ENCODE results near the gene MAVS. TPM values are rescaled to one million over a fixed set of nuclear protein-coding genes. Genes with fewer than 3 reads are reported as not detected.

MAVS gene
- total RNA-seq, 2 experiments from 2014 or later = 14.8 to 16.0 TPM

DNA sequence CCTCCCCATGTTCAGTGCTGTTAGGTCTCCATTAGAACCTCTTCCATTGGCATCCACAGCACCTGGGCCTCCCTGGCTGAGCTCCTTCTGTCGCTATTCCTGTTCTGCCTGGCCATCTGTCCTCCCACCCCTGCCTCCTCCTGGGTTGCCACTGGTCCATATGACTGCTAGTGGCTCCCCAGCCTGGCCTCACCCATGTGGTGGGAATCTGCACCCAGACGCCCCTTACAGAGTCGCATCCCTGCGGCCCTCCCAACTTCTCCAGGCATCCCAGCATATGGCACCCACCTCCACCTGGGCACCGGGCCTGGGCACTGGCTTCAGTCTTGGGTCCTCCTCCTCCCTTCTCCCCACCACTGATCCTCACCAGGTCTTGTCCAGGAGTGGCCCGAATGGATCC lies 42.8 kb upstream of the MAVS start:
- CTCF ChIA-PET = no interaction called here
- Mint-ChIP-seq H3K27ac (peak overlapping the region; percentile 73), H3K4me1 (ENCODE audit: low read depth) (peaks cover 48% of the 10 kb centered on the region), H3K9me3 (no peaks in the 10 kb centered on the region), H3K27me3 (ENCODE audit: low read depth) (no peaks in the 10 kb centered on the region), H3K4me3 (no peak overlapping the region), H3K36me3 (ENCODE audit: low read depth) (peaks cover 52% of the 10 kb centered on the region)
- no peak for DNase-seq
- intact Hi-C loops (cut with micrococcal nuclease) = no loop called here

DNA sequence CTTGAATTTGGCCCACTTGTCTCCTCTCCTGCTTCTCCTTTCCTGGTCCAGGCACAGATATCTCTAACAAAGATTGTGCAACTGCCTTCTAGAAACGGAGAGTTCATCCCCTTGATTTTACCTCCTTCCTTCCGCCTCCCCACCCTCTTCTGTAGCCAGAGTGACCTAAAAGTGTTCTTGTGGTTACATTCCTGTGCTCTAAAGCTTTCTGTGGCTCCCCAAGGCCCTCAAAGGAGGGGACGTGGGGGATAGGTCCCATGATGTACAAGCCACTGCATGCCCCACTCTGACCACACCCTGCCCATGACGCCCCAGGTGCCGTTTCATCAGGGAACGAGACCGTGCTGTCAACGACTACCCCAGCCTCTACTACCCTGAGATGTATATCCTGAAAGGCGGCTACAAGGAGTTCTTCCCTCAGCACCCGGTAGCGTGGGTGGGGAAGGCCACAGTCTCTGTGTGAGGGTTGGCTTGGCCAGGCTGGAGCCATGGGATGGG lies 42.3 kb upstream of the MAVS start:
- intact Hi-C loops (cut with micrococcal nuclease) = no loop called here
- peak overlapping the region; percentile 73 for H3K27ac Mint-ChIP-seq

DNA sequence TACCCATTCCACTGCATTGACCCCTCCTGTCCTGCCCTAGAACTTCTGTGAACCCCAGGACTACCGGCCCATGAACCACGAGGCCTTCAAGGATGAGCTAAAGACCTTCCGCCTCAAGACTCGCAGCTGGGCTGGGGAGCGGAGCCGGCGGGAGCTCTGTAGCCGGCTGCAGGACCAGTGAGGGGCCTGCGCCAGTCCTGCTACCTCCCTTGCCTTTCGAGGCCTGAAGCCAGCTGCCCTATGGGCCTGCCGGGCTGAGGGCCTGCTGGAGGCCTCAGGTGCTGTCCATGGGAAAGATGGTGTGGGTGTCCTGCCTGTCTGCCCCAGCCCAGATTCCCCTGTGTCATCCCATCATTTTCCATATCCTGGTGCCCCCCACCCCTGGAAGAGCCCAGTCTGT lies 41.9 kb upstream of the MAVS start:
- CTCF ChIA-PET = interaction anchor here (0.6 kb wide), 1 partner anchor 17 kb away, joined by 3 read pairs; no protein-coding TSS in a partner anchor
- Mint-ChIP-seq H3K27ac (no peak overlapping the region), H3K27me3 (ENCODE audit: low read depth) (no peaks in the 10 kb centered on the region), H3K9me3 (no peaks in the 10 kb centered on the region), H3K36me3 (ENCODE audit: low read depth) (peaks cover 49% of the 10 kb centered on the region), H3K4me3 (no peak overlapping the region), H3K4me1 (ENCODE audit: low read depth) (peaks cover 39% of the 10 kb centered on the region)
- intact Hi-C loops (cut with micrococcal nuclease) = no loop called here
- DNase-seq = no peak

More for the DNA sequence above, 42.3 kb upstream of the MAVS start:
- Mint-ChIP-seq H3K9me3 (no peaks in the 10 kb centered on the region), H3K4me3 (no peak overlapping the region), H3K4me1 (ENCODE audit: low read depth) (peaks cover 44% of the 10 kb centered on the region), H3K36me3 (ENCODE audit: low read depth) (peaks cover 49% of the 10 kb centered on the region), H3K27me3 (ENCODE audit: low read depth) (no peaks in the 10 kb centered on the region)
- DNase-seq = no peak
- CTCF ChIA-PET = interaction anchor here (0.6 kb wide), 1 partner anchor 16 kb away, joined by 3 read pairs; no protein-coding TSS in a partner anchor

DNA sequence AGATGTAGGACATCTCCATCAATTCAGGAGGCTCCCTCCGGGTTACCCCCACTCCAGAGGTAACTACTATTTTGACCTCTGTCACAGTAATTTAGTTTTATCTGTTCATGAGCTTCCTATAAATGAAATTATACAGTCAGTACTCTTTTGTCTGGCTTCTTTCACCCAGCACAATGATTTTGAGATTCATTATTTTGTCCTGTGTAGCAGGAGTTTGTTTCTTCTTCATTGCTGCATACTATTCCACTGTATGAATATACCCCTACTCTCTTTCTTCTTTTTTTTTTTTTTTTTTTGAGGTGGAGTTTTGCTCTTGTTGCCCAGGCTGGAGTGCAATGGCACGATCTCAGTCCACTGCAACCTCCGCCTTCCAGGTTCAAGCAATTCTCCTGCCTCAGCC lies 38.1 kb upstream of the MAVS start:
- H3K36me3 Mint-ChIP-seq (ENCODE audit: low read depth) = peaks cover 22% of the 10 kb centered on the region
- H3K4me3 Mint-ChIP-seq = no peak overlapping the region
- H3K27me3 Mint-ChIP-seq (ENCODE audit: low read depth) = no peaks in the 10 kb centered on the region
- no peak overlapping the region for H3K27ac Mint-ChIP-seq
- CTCF ChIA-PET = interaction anchor here (1.1 kb wide), 1 partner anchor 9 kb away, joined by 3 read pairs; no protein-coding TSS in a partner anchor
- H3K4me1 Mint-ChIP-seq (ENCODE audit: low read depth) = peaks cover 53% of the 10 kb centered on the region
- no peaks in the 10 kb centered on the region for H3K9me3 Mint-ChIP-seq
- DNase-seq = no peak
- intact Hi-C loops (cut with micrococcal nuclease) = no loop called here

DNA sequence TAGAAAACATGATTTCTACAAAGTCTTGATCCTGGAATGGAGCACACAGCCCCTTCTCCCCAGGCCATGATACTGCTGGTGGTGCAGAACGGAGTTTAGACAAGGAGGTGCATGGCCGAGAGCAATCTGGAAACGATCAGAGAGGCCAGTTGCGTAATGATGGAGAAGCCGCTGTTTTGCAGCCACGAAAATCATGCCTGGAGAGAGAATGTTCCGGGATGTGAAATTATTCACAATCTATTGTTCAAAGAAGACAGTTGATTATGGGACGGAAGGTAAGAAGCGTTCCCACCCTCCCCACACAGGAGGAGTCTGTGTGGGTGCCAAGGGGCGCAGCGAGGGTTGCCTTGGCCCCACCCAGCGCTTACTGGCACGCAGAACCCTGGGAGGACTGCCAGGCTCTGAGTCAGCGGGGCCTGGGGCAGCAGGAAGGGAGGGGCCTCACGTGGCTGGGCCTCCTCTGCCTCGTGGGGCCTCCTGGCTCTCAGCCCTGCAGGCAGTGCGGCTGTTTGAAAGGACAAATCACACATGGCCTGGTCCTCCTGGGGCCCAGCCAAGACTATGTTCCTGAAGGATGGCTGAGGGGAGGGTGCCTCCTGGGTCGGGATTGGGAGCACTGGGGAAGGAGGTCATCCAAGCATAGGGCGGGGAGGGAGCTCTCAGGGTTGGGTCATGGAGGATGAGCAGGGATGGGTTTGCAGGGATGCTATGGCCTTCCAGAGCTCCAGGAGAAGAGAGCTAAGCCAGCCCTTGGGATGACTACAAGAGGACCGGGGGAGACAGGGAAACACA lies 35.0 kb upstream of the MAVS start:
- peak; percentile 97 for DNase-seq
- Mint-ChIP-seq H3K4me1 (ENCODE audit: low read depth) (peaks cover 70% of the 10 kb centered on the region), H3K27me3 (ENCODE audit: low read depth) (no peaks in the 10 kb centered on the region), H3K27ac (peak overlapping the region; percentile 97), H3K9me3 (no peaks in the 10 kb centered on the region), H3K4me3 (peak overlapping the region; percentile 86), H3K36me3 (ENCODE audit: low read depth) (peaks cover 5% of the 10 kb centered on the region)
- CTCF ChIA-PET = interaction anchor here (0.6 to 3.0 kb wide), 6 partner anchors 9 to 44 kb away, joined by 3 to 26 read pairs (median 6); partner anchors contain the start of genes ADISSP, AP5S1 and CENPB
- intact Hi-C loops (cut with micrococcal nuclease) = loop anchor here (1.0 to 2.0 kb wide), 5 partner anchors 9 to 939 kb away; partner anchors contain the start of genes ADISSP, AP5S1, CDC25B and PANK2

DNA sequence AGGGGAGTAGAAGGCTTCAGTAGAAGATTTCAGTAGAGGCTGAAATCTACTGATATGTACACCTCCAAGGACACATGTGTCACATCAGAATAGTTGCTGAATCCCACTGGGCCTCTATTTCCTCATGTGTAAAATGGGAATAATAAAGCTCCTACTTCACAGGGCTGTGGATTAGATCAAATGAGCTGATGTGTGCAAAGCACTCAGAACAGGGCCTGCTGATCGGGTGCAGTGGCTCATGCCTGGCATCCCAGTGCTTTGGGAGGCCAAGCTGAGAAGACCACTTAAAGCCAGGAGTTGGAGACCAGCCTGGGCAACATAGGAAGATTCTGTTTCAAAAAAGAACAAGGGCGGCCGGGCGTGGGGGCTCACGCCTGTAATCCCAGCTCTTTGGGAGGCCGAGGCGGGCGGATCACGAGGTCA lies 34.4 kb upstream of the MAVS start:
- CTCF ChIA-PET = interaction anchor here (0.6 to 3.0 kb wide), 6 partner anchors 8 to 371 kb away, joined by 3 to 26 read pairs (median 4); partner anchors contain the start of genes ADISSP, AP5S1 and CENPB
- Mint-ChIP-seq H3K4me1 (ENCODE audit: low read depth) (peaks cover 64% of the 10 kb centered on the region), H3K27ac (peak overlapping the region; percentile 97), H3K4me3 (peak overlapping the region; percentile 86), H3K36me3 (ENCODE audit: low read depth) (no peaks in the 10 kb centered on the region), H3K27me3 (ENCODE audit: low read depth) (no peaks in the 10 kb centered on the region), H3K9me3 (no peaks in the 10 kb centered on the region)
- no peak for DNase-seq
- intact Hi-C loops (cut with micrococcal nuclease) = loop anchor here (2.0 kb wide), 1 partner anchor 939 kb away; the partner anchor contains the start of gene PTPRA

DNA sequence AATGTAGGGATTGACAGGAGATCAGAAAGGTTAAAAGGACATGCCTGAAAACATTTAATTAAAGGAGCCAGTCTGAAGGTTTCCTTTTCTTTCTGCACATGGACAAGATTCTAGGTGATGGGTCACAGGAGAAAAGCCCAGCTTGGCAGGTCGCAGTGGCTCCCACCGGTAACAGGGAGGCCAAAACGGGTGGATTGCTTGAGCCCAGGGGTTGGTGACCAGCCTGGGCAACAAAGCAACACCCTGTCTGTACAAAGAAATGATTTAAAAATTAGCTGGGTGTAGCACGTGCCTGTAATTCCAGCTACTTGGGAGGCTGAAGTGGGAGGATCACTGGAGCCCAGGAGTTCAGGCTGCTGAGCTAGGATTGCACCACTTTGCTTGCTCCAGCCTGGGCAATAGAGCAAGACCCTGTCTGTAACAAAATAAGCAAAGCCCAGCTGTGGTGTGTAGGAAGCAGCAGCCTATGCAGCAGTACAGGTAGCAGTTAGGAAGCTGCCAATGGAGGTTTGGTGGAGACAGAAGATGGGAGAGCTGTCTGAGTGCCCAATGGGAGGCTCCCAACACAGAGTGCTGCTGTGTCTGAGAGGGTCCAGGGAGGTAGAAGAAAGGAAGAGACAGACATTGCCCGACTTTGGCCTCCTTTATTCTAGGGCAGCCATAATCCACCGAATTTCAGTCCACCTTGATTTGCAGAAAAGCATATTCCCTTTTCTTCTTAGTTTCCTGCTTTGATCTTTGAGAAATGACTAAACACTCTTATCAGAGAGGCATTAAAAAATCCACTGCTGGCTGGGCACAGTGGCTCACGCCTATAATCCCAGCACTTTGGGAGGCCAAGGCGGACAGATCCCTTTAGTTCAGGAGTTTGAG lies 33.4 kb upstream of the MAVS start:
- intact Hi-C loops (cut with micrococcal nuclease) = loop anchor here (2.0 kb wide), 1 partner anchor 940 kb away; the partner anchor contains the start of gene PTPRA
- CTCF ChIA-PET = interaction anchor here (0.6 to 3.0 kb wide), 8 partner anchors 12 to 272 kb away, joined by 3 to 26 read pairs (median 4); partner anchors contain the start of genes ADISSP and CENPB
- H3K27me3 Mint-ChIP-seq (ENCODE audit: low read depth) = no peaks in the 10 kb centered on the region
- DNase-seq = no peak
- no peak overlapping the region for H3K4me3 Mint-ChIP-seq
- peaks cover 58% of the 10 kb centered on the region for H3K4me1 Mint-ChIP-seq (ENCODE audit: low read depth)
- H3K27ac Mint-ChIP-seq = peak overlapping the region; percentile 58
- H3K36me3 Mint-ChIP-seq (ENCODE audit: low read depth) = no peaks in the 10 kb centered on the region
- no peaks in the 10 kb centered on the region for H3K9me3 Mint-ChIP-seq

DNA sequence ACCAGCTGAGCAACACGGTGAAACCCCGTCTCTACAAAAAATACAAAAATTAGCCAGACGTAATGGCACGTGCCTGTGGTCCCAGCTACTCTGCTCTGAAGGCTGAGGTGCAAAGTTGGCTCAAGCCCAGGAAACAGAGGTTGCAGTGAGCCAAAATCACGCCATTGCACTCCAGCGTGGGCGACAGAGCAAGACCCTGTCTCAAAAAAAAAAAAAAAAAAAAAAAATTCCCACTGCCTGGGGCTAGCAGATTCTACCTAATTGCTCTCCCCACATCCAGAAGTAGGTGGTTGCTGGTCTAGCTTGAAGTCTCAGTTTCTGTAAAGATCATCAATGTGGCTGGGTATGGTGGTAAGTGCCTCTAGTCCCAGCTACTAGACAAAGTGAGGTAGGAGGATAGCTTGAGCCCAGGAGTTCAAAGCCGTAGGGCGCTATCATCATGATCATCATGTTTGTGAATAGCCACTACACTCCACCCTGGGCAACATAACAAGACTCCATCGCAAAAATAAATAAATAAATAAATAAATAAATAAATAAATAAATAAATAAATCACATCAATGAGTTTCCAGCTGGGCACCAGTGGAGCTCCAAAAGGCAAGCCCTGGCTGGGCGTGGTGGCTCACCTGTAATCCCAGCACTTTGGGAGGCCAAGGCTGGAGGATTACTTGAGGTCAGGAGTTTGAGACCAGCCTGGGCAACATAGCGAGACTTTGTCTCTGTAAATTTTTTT lies 32.6 kb upstream of the MAVS start:
- peak; percentile 54 for DNase-seq
- CTCF ChIA-PET = interaction anchor here (0.6 to 3.0 kb wide), 8 partner anchors 13 to 271 kb away, joined by 3 to 26 read pairs (median 4); partner anchors contain the start of genes ADISSP and CENPB
- intact Hi-C loops (cut with micrococcal nuclease) = loop anchor here (2.0 kb wide), 1 partner anchor 941 kb away; the partner anchor contains the start of gene PTPRA
- Mint-ChIP-seq H3K4me3 (no peak overlapping the region), H3K9me3 (no peaks in the 10 kb centered on the region), H3K4me1 (ENCODE audit: low read depth) (peaks cover 59% of the 10 kb centered on the region), H3K36me3 (ENCODE audit: low read depth) (no peaks in the 10 kb centered on the region), H3K27me3 (ENCODE audit: low read depth) (no peaks in the 10 kb centered on the region), H3K27ac (peak overlapping the region; percentile 53)

DNA sequence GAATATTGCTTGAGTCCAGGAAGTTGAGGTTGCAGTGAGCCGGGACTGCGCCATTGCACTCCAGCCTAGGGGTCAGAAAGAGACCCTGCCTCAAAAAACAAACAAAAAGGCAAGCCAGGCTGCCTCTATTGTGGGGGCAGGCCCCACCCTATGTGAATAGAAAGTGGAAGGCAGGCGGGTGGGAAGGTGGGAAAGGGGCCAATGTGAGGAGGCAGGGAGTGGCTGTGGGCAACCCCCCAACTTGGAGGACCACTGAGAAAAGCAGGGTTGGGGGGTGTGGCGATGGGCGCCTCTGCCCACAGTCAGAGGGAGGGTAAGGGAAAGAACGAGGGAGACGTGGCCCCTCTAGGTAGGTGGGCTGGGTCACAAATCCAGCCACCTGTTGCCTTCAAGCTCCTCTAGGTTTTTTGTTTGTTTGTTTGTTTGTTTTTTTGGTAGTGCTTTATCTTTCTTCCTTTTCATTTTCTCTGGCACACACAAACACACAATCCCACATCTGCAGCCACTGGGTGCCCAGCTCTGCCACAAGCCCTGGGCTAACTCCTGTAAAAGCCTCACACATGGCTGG lies 31.6 kb upstream of the MAVS start:
- Mint-ChIP-seq H3K4me3 (no peak overlapping the region), H3K27me3 (ENCODE audit: low read depth) (no peaks in the 10 kb centered on the region), H3K4me1 (ENCODE audit: low read depth) (peaks cover 65% of the 10 kb centered on the region), H3K27ac (peak overlapping the region; percentile 41), H3K9me3 (no peaks in the 10 kb centered on the region), H3K36me3 (ENCODE audit: low read depth) (no peaks in the 10 kb centered on the region)
- no peak for DNase-seq
- CTCF ChIA-PET = interaction anchor here (0.6 to 1.4 kb wide), 4 partner anchors 14 to 197 kb away, joined by 3 to 5 read pairs (median 4); no protein-coding TSS in a partner anchor
- intact Hi-C loops (cut with micrococcal nuclease) = no loop called here

DNA sequence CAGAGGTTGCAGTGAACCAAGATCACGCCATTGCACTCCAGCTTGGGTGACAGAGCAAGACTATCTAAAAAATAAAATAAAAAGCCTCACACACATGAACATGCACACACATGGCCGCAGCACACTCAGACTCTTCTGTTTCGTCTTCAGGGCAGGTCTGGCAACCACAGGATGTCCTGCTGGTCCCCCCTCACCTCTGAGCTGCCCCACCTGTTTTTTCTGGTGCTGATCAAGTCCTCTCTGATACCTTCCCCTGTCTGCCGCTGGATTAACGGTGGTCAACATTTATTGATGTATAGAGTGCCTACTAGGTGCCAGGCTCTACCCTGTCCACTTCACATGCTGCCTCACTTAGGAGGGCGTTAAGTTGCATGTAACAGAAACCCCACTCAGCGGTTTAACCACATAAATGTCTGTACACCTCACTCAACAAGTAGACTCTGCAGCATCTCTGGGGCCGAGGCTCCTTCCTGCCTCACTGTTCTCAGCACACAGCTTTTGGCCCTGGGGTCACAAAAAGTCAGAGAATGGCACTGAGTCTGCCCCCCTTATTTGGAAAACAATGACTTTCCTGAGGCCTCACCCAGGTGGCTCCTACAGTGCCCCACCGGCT lies 30.8 kb upstream of the MAVS start:
- H3K4me1 Mint-ChIP-seq (ENCODE audit: low read depth) = peaks cover 58% of the 10 kb centered on the region
- CTCF ChIA-PET = interaction anchor here (1.0 to 1.8 kb wide), 3 partner anchors 20 to 31 kb away, joined by 3 to 4 read pairs (median 3); partner anchors contain the start of gene CENPB
- H3K4me3 Mint-ChIP-seq = no peak overlapping the region
- no peaks in the 10 kb centered on the region for H3K9me3 Mint-ChIP-seq
- H3K27me3 Mint-ChIP-seq (ENCODE audit: low read depth) = no peaks in the 10 kb centered on the region
- peak; percentile 45 for DNase-seq
- H3K27ac Mint-ChIP-seq = peak overlapping the region; percentile 2
- intact Hi-C loops (cut with micrococcal nuclease) = no loop called here
- no peaks in the 10 kb centered on the region for H3K36me3 Mint-ChIP-seq (ENCODE audit: low read depth)

Measured in activated naive CD4-positive, alpha-beta T cell treated with anti-CD3 and anti-CD28 coated beads for 36 hours (primary cell).